Measurements from ENCODE around the gene PCDHB1.

PCDHB1 gene, protein sequence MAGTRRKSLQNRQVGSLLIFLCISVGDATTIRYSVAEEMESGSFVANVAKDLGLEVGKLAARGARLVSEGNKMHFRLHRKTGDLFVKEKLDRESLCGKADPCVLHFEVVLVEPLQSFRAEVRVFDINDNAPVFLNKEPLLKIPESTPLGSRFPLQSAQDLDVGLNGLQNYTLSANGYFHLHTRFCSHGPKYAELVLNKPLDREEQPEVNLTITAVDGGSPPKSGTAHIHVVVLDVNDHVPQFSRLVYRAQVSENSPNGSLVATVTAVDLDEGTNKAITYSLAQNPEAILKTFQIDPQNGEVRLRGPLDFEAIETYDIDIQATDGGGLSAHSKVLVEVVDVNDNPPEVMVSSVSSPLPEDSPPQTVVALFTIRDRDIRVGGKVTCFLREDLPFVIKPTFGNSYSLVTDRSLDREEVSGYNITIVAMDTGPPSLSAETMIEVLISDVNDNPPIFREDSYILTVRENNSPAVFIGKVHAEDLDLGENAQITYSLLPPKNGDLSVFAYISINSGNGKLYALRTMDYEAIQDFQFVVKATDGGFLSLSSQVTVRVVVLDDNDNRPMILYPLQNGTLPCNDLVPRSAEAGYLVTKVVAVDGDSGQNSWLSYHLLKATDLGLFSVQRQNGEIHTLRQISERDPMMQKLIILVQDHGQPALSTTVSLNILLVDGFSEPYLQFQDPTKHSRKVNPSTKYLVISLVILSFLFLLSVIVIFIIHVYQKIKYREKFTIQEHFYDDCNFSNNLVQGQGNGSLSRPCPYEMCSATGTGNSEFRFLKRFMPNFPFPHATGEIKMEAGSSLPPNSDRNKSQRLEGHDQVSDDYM

DNA sequence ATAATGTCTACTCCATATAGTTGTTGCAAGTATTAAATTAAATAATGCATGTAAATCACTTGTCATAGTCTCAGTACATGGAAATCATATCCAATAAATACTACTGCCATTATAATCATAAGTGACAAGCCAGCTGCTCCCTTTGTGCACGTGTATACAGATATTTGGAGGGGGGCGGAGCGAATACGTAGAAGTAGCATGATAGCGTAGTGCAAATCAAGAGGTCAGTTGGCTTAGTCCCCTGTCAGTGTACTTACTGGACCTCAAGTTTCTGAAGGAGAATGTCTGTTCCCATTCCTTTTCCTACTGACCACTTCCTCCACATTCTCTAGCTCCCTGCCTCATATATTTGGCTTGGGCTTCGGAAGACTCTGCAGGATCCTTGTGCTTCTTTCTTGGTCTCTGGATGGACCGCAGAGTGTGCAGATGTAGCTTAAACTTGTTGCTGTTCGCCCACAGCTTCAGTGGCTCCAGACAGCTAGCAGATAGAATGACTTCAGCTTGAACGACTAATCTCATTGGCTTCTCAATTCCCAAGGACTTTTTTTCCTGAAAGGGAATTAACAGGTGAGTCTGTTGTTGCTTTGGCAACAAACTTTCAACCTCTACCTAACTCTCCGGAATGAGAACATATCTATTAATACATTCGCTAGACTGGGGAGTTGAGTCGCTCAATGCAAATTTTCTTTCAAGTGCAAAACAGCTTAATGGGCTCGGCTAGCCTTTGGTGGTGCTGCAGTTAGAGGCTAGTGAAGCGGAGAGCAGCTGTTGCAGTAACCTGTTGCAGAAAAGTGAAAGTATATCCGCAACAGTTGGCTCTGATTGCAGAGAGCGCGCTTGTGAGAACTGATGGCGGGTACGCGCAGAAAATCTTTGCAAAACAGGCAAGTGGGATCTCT, at the start of gene PCDHB1:
TSS of gene PCDHB1 (plus strand) at position 753 of the 899 bp plus-strand sequence. CDS start at position 850, 97 bp downstream.
- DNase-seq, result peak; percentile 23

- peak; percentile 72 for DNase-seq
These were observed 49.7 kb upstream of the PCDHB1 start for GRCh38 chr5:141001446-141001843.

- peak; percentile 76 for DNase-seq
These were observed 49.1 kb upstream of the PCDHB1 start for GRCh38 chr5:141001844-141002604.

- DNase-seq, result no peak
These were observed 48.6 kb upstream of the PCDHB1 start for GRCh38 chr5:141002605-141002965.

DNA sequence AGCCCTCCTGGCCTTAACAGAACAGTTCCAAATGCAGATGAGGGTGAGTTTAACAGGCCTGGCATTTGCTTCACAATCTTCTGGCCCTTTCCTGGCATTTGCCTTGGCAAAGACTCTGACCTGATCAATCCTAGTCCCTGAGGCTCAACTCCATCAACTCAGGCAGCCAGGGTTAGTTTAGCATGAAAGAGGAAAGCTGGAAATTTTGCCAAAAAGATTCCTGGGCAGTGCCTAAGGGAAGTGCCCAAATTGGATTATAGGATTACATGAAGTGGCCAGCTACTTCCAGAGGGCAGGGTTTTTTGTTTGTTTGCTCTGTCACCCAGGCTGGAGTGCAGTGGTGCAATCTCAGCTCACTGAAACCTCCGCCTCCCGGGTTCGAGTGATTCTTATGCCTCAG, 48.1 kb upstream of the PCDHB1 start:
- no peak for DNase-seq

DNA sequence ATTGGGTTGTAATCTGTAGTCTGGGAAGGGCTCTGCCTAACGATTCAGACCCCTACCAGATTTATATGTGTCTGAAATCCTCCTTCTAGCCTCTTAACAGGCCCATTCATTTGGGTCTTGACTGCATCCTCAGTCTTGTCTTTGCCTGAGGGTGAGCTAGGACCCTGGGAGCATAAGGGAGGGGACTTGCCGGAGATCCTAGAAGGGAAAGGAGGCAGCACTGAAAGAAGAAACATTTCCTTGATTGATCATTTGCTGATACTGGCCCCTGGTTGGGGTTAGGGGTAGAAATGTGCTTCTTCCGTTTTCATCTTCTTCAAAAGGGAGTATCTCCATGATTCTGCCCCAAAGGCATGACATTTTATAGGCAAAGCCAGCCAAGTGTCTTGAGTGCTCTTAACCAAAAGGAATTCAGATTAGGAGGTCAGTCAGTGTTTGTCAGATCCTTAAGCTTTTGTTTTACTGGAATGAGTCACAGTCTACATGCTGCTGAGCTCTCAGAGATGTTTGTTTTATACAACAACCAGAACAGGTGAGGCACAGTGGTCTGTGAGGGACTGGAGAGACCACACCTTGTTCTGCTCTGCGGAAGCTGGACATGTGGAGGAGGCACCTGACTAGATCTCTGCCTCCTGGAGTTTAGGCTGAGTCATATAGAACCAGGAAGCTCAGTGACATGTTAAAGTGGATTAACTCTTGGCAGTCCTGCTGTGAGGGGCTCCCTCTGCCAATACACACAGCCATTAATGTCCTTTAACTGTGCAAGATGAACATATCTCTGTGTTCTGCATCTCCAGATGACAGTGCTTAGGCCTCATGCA, 47.2 kb upstream of the PCDHB1 start:
- peak; percentile 84 for DNase-seq

- no peak for DNase-seq
These were observed 43.4 kb upstream of the PCDHB1 start for GRCh38 chr5:141007791-141008190.

- no peak for DNase-seq
These were observed 41.0 kb upstream of the PCDHB1 start for GRCh38 chr5:141010047-141010793.

DNA sequence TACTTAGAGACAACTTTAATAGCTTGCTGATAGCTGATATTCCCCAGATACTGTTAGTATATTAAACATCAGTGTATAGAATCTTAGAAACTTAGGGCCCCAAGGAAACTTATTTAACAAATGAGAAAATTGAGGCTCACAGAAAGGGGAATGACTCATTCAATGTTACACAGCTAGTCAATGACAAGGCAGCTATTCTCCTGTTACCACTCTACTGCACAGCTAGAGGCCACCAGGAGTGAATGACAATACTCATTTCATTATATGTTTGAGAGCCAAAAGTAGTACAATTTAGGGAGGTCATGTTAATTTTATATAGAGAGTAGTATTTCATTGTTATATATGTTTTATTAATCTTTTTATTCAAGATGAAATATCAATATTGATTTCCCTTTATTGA, 33.2 kb upstream of the PCDHB1 start:
- DNase-seq, result no peak

DNA sequence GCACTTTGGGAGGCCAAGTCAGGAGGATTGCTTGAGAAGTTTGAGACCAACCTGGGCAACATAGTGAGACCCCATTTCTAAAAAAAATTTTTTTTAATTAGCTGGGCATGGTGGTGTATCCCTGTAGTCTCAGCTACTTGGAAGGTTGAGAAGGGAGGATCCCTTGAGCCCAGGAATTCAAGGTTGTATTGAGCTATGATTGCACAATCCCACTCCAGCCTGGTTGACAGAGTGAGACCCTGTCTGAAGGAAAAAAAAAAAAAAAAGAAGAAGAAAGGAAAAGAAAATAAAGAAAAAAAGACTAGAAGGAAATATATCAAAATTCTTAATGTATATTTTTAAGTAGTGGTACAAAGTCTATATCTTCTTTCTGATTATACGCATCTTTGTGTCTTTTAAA, 28.8 kb upstream of the PCDHB1 start:
- DNase-seq, result no peak

GRCh38 chr5:141031006-141031405, 20.2 kb upstream of the PCDHB1 start:
- DNase-seq, result no peak

DNA sequence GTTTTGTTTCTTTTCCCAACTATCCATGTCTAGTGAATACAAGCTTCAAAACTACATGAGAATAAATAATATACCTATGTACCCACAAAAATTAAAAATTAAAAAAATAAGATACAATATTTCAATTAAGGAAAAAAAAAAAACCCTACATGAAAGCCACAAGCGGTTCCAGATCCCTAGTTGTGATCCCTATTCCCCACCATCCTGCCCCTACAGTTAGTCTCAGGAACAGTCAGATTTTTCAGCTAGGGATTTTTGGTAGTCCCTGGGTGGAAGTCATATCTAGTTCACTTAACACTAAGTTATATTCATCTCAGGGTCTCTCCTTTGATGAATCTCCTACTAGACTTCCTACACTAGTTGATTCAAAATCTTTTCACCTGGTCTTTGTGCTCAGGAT, 18.5 kb upstream of the PCDHB1 start:
- DNase-seq, result no peak

- DNase-seq, result no peak
These were observed 12.1 kb upstream of the PCDHB1 start for GRCh38 chr5:141039061-141039460.

DNA sequence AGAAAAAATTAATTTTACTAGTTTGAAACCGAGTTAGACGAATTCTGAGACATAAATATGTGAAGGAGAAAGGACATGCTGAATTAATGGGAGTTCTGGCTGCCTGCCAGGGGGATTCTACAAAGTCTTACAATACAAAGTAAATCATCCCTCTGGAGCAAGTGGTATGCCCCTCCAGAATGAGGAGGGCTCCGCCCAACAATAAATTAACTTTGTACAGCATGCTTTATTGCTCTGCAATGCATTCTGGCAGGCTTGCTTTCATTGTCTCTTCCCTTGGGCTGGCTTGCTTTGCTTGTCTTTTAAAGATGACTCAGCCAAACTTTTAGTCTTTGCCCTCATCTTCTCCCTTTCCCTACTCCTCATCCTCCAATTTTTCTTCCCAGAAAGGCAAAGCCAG, 11.7 kb upstream of the PCDHB1 start:
- peak; percentile 67 for DNase-seq

DNA sequence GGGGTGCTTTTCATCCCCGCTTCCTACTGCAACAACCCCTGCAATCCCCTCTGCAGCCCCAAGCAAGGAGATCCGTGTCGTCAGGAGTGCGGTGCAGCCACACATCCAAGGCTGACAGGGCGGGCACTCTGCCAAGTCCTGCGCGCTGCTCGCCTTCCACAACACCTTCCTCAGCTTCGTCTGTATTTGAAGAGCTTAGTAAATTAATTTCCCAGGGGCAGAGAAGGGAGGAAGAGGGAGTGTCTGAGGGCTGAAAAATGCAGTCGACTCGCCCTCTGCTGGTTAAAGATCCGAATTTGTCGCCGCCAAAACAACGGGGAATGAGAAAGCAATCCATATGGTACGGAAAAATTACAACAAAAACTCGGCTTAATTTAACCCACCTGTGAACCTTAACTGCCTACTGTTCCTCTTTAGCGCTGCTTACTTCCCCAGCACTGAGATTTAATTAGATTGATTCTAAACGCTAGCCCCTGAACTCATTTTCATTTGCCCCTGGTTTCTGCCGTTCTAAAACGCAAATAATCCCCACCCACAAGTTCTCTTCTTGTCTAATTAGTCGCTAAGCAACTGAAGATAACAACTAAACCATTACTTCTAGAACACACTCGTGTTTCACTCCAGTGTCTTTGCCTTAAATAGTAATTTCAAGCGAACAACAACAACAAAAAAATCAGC, 10.9 kb upstream of the PCDHB1 start:
- peak; percentile 89 for DNase-seq

DNA sequence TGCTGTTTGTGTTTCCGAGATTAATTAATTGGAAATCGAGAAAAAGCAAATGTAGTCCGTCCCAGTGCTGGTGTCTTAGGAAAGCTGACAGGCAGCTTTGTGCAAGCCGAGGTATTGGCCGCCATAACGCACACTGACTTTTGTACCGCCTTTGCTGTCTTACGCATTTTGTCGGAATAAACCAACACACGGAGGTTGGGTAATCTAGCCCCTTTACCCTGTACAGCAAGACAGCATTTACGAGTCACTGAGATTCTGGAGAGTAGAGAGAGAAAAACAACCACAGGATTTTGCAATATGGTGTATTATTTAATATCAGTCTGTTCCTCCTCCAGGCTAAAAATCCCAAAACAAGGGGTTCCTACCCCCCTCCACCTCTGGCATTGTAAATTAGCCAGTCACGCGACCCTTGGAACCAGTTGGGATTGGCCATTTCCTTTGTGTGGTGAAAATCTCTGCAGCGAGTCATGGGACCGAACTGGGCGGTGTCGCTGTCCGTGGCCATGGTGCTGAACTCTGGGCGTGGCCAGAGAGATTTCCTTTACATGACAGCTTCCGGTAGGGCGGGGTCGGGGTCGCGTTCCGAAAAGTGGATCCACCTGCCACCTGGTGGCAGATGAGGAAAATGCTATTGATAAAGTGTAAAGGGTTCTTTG, 10.3 kb upstream of the PCDHB1 start:
- DNase-seq, result peak; percentile 97

GRCh38 chr5:141041427-141041785, 9.8 kb upstream of the PCDHB1 start:
- DNase-seq, result no peak

- no peak for DNase-seq
These were observed 8.6 kb upstream of the PCDHB1 start for GRCh38 chr5:141042555-141042954.

DNA sequence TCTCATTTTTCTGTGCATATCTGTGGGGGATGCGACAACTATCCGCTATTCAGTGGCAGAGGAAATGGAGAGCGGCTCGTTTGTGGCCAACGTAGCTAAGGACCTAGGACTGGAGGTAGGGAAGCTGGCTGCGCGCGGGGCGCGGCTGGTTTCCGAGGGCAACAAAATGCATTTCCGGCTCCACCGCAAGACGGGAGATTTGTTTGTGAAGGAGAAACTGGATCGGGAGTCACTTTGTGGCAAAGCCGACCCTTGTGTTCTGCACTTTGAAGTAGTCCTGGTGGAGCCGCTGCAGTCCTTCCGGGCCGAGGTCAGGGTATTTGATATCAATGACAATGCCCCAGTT, 320 bp downstream of the PCDHB1 start:
- DNase-seq, result no peak

- DNase-seq, result no peak
These were observed 26.7 kb downstream of the PCDHB1 start for GRCh38 chr5:141077826-141078225.
